ENCODE results near the gene RNF207. TPM values are rescaled to one million over a fixed set of nuclear protein-coding genes. Genes with fewer than 3 reads are reported as not detected.

Gene RNF207
- total RNA-seq, 4 donors from 2014 or later = 3.0 to 34.1 (median 18.3) TPM

GRCh38 chr1:6165441-6165985 lies 40.4 kb upstream of the RNF207 start:
- peaks cover 62% of the 10 kb centered on the region for H3K27me3 ChIP-seq
- no peaks in the 10 kb centered on the region for H3K4me1 ChIP-seq
- no peak overlapping the region for H3K27ac ChIP-seq
- no peak for TF ChIP-seq POLR2A (IDR thresholded peaks at IDR 0.05)
- no peak for TF ChIP-seq EP300 (IDR thresholded peaks at IDR 0.05)
- no peak for TF ChIP-seq CTCF (IDR thresholded peaks at IDR 0.05)
- no peak for TF ChIP-seq POLR2AphosphoS5 (IDR thresholded peaks at IDR 0.05)
- H3K4me3 ChIP-seq = no peak overlapping the region
- no CpG with 5 or more reads among the region's 12 CpGs for WGBS, 2 donors (ENCODE audit: low coverage in 1 of 2)
- no peaks in the 10 kb centered on the region for H3K36me3 ChIP-seq
- no peaks in the 10 kb centered on the region for H3K9me3 ChIP-seq
- no peak for ATAC-seq

GRCh38 chr1:6166221-6166620 lies 39.7 kb upstream of the RNF207 start:
- TF ChIP-seq POLR2A (IDR thresholded peaks at IDR 0.05) (no peak), POLR2AphosphoS5 (IDR thresholded peaks at IDR 0.05) (no peak), EP300 (IDR thresholded peaks at IDR 0.05) (no peak), CTCF (IDR thresholded peaks at IDR 0.05) (no peak)
- H3K9me3 ChIP-seq = no peaks in the 10 kb centered on the region
- 36 to 68% methylated on average over 4 to 5 of the region's 10 CpGs for WGBS, 2 donors (ENCODE audit: low coverage in 1 of 2)
- no peak for ATAC-seq
- H3K27me3 ChIP-seq = peaks cover 62% of the 10 kb centered on the region
- H3K4me1 ChIP-seq = no peaks in the 10 kb centered on the region
- H3K36me3 ChIP-seq = no peaks in the 10 kb centered on the region
- no peak overlapping the region for H3K4me3 ChIP-seq
- no peak overlapping the region for H3K27ac ChIP-seq

GRCh38 chr1:6166655-6167390 lies 39.1 kb upstream of the RNF207 start:
- 80% methylated on average over 2 of the region's 19 CpGs; no CpG with 5 or more reads in 1 of the 2 donors for WGBS, 2 donors (ENCODE audit: low coverage in 1 of 2)
- Histone ChIP-seq H3K4me3 (no peak overlapping the region), H3K27me3 (peaks cover 62% of the 10 kb centered on the region), H3K36me3 (no peaks in the 10 kb centered on the region), H3K9me3 (no peaks in the 10 kb centered on the region), H3K4me1 (no peaks in the 10 kb centered on the region), H3K27ac (no peak overlapping the region)
- ATAC-seq = no peak
- TF ChIP-seq POLR2AphosphoS5 (IDR thresholded peaks at IDR 0.05) (no peak), EP300 (IDR thresholded peaks at IDR 0.05) (no peak), POLR2A (IDR thresholded peaks at IDR 0.05) (no peak), CTCF (IDR thresholded peaks at IDR 0.05) (no peak)

- no peaks in the 10 kb centered on the region for H3K4me1 ChIP-seq
- ATAC-seq = no peak
- WGBS, 2 donors (ENCODE audit: low coverage in 1 of 2) = 40 to 72% methylated on average over 1 to 23 of the region's 34 CpGs
- no peaks in the 10 kb centered on the region for H3K9me3 ChIP-seq
- H3K27ac ChIP-seq = no peak overlapping the region
- no peak overlapping the region for H3K4me3 ChIP-seq
- H3K27me3 ChIP-seq = peaks cover 61% of the 10 kb centered on the region
- H3K36me3 ChIP-seq = no peaks in the 10 kb centered on the region
- TF ChIP-seq EP300 (IDR thresholded peaks at IDR 0.05) (no peak), POLR2AphosphoS5 (IDR thresholded peaks at IDR 0.05) (no peak), POLR2A (IDR thresholded peaks at IDR 0.05) (no peak)
Measured at GRCh38 chr1:6167391-6168303, 38.3 kb upstream of the RNF207 start.

- Histone ChIP-seq H3K27me3 (peaks cover 59% of the 10 kb centered on the region), H3K9me3 (no peaks in the 10 kb centered on the region), H3K4me1 (no peaks in the 10 kb centered on the region), H3K36me3 (no peaks in the 10 kb centered on the region), H3K4me3 (no peak overlapping the region), H3K27ac (no peak overlapping the region)
- ATAC-seq = no peak
- 73% methylated on average over 2 of the region's 18 CpGs; no CpG with 5 or more reads in 1 of the 2 donors for WGBS, 2 donors (ENCODE audit: low coverage in 1 of 2)
- TF ChIP-seq POLR2AphosphoS5 (IDR thresholded peaks at IDR 0.05) = no peak
- no peak for TF ChIP-seq CTCF (IDR thresholded peaks at IDR 0.05)
- no peak for TF ChIP-seq POLR2A (IDR thresholded peaks at IDR 0.05)
- TF ChIP-seq EP300 (IDR thresholded peaks at IDR 0.05) = no peak
Measured at GRCh38 chr1:6168947-6169586, 36.9 kb upstream of the RNF207 start.
